Peyer's patch (tissue), 4 donors: ENCODE results near the gene PPP6R1.

ENCODE experiments used
- POLR2A ChIP-seq, 2 donors: fragments of 450-650 bp; IDR thresholded peaks; one replicate each; pipeline ENCODE4 v1.5.1; 2017; ENCODE audit warnings: antibody characterized with exemption in 2 of 2, mild to moderate bottlenecking in 2 of 2, moderate library complexity in 2 of 2
- TF ChIP-seq, protein P1 (sequence below), 6 experiments: fragments of 450-650 bp in 4 of 6; fragments of 200-600 bp in 2 of 6; sonication (generic) in 1 of 6; IDR thresholded peaks; one replicate each; pipeline ENCODE4 v1.5.1; 2017 to 2019; ENCODE audit warnings: antibody characterized with exemption in 6 of 6, mild to moderate bottlenecking in 3 of 6, moderate library complexity in 1 of 6

DNA sequence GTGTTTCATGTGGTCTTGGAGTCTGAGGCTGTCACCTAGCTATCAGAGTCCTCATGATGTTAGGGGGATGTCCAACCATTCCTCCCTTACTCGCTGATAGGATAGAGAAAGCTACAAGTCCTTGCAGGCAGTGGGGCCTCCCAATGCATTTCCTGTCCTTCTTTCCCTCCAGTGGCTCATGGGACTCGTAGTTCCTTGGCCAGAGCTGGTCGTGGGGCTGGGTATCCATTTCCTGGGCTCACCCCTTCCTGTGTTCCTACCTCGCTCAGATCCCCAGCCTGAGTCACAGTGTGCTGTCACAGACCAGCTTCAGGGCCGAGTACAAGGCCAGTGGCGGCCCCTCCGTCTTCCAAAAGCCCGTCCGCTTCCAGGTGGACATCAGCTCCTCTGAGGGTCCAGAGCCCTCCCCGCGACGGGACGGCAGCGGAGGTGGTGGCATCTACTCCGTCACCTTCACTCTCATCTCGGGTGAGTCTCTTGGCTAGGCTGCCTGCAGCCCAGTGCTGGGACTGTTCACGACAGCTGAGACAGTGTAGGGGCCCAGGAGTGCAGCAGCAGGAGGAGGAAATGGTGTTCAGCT, 47.3 kb upstream of the PPP6R1 start:
- TF ChIP-seq, protein P1, sequence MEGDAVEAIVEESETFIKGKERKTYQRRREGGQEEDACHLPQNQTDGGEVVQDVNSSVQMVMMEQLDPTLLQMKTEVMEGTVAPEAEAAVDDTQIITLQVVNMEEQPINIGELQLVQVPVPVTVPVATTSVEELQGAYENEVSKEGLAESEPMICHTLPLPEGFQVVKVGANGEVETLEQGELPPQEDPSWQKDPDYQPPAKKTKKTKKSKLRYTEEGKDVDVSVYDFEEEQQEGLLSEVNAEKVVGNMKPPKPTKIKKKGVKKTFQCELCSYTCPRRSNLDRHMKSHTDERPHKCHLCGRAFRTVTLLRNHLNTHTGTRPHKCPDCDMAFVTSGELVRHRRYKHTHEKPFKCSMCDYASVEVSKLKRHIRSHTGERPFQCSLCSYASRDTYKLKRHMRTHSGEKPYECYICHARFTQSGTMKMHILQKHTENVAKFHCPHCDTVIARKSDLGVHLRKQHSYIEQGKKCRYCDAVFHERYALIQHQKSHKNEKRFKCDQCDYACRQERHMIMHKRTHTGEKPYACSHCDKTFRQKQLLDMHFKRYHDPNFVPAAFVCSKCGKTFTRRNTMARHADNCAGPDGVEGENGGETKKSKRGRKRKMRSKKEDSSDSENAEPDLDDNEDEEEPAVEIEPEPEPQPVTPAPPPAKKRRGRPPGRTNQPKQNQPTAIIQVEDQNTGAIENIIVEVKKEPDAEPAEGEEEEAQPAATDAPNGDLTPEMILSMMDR (IDR thresholded peaks at IDR 0.05) = no peak
- TF ChIP-seq POLR2A (IDR thresholded peaks at IDR 0.05) = no peak
